H1 (cell line): Measurements from ENCODE around the gene CELF5. TPM values are rescaled to one million over a fixed set of nuclear protein-coding genes. Genes with fewer than 3 reads are reported as not detected.

Experiments
- ASH2L ChIP-seq: fragments of 200-600, 300-600 bp; sonication (generic); IDR thresholded peaks from one replicate; pipeline ENCODE4 v1.7.1; 2017; ENCODE audit warnings: low read length
- CREB1 ChIP-seq: IDR thresholded peaks from 2 replicates; pipeline ENCODE4 v1.6.1; 2012; ENCODE audit warnings: inconsistent platforms
- polyA plus RNA-seq, 7 experiments: library from polyadenylated mRNA; depleted of rRNA in 3 of 7; stranded (reverse) in 5 of 7; unstranded in 2 of 7; fragments of >200 nt in 5 of 7; fragments of 200-250 nt in 2 of 7; gene quantifications; 1 replicate in 5 of 7; 2 replicates in 1 of 7; 4 replicates in 1 of 7; pipeline versions ENCODE4 v1.2.1 to v1.2.3, GENCODE V29; 2011 to 2013; ENCODE audit warnings: missing spikeins in 2 of 7, mixed read lengths in 2 of 7
- total RNA-seq: library from RNA; stranded (reverse); fragmentation: NEBNext Ultra II Directional; extraction: Animal tissue kit (Norgen Biotek cat#: 25700); gene quantifications from 2 replicates; pipeline ENCODE4 v1.2.1, GENCODE V29; 2021
- TF ChIP-seq, protein P1 (sequence below): fragments of 300-600 bp; sonication (generic); IDR thresholded peaks from 2 replicates; pipeline ENCODE4 v1.7.1; 2012; ENCODE audit warnings: low read length, moderate library complexity, mild to moderate bottlenecking, inconsistent platforms; ENCODE audit not compliant: insufficient replicate concordance

The CELF5 gene
- total and polyA plus RNA-seq, 2 of the 8 experiments (the other 6 are each of a cell fraction or from before 2014, with no cell fraction given): 9.8 to 15.0 TPM

DNA sequence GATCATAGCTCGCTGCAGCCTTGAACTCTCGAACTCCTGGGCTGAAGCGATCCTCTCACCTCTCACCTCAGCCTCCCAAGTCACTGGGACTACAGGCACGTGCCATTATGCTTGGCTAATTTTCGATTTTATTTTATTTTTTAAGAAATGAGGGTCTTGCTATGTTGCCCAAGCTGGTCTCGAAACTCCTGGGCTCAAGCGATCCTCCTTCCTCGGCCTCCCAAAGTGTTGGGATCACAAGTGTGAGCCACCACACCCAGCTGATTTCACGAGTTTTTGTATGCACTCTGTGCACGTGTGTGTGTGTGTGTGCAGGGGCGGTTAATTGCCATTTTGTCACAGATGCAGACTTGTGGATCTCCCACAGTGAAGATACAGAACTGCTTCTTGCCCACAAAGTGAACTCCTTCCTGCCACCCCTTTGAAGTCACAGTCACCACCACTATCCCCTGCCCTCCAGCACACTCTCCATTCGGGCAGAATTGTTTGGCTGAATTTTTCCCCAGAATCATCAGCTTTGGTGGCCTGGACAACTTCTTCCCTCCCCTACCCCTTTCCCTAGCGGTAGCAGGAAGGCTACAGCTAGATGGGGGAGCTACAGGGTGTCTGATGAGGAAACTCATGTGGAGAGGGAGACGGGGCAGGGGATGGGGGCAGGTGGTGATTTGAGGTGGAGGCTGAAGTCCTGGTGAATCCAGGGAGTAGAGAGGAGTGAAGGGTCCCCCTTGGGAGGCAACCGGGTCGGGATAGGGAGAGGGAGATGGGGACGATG, 59.6 kb downstream of the CELF5 start (continued):
- TF ChIP-seq, protein P1, sequence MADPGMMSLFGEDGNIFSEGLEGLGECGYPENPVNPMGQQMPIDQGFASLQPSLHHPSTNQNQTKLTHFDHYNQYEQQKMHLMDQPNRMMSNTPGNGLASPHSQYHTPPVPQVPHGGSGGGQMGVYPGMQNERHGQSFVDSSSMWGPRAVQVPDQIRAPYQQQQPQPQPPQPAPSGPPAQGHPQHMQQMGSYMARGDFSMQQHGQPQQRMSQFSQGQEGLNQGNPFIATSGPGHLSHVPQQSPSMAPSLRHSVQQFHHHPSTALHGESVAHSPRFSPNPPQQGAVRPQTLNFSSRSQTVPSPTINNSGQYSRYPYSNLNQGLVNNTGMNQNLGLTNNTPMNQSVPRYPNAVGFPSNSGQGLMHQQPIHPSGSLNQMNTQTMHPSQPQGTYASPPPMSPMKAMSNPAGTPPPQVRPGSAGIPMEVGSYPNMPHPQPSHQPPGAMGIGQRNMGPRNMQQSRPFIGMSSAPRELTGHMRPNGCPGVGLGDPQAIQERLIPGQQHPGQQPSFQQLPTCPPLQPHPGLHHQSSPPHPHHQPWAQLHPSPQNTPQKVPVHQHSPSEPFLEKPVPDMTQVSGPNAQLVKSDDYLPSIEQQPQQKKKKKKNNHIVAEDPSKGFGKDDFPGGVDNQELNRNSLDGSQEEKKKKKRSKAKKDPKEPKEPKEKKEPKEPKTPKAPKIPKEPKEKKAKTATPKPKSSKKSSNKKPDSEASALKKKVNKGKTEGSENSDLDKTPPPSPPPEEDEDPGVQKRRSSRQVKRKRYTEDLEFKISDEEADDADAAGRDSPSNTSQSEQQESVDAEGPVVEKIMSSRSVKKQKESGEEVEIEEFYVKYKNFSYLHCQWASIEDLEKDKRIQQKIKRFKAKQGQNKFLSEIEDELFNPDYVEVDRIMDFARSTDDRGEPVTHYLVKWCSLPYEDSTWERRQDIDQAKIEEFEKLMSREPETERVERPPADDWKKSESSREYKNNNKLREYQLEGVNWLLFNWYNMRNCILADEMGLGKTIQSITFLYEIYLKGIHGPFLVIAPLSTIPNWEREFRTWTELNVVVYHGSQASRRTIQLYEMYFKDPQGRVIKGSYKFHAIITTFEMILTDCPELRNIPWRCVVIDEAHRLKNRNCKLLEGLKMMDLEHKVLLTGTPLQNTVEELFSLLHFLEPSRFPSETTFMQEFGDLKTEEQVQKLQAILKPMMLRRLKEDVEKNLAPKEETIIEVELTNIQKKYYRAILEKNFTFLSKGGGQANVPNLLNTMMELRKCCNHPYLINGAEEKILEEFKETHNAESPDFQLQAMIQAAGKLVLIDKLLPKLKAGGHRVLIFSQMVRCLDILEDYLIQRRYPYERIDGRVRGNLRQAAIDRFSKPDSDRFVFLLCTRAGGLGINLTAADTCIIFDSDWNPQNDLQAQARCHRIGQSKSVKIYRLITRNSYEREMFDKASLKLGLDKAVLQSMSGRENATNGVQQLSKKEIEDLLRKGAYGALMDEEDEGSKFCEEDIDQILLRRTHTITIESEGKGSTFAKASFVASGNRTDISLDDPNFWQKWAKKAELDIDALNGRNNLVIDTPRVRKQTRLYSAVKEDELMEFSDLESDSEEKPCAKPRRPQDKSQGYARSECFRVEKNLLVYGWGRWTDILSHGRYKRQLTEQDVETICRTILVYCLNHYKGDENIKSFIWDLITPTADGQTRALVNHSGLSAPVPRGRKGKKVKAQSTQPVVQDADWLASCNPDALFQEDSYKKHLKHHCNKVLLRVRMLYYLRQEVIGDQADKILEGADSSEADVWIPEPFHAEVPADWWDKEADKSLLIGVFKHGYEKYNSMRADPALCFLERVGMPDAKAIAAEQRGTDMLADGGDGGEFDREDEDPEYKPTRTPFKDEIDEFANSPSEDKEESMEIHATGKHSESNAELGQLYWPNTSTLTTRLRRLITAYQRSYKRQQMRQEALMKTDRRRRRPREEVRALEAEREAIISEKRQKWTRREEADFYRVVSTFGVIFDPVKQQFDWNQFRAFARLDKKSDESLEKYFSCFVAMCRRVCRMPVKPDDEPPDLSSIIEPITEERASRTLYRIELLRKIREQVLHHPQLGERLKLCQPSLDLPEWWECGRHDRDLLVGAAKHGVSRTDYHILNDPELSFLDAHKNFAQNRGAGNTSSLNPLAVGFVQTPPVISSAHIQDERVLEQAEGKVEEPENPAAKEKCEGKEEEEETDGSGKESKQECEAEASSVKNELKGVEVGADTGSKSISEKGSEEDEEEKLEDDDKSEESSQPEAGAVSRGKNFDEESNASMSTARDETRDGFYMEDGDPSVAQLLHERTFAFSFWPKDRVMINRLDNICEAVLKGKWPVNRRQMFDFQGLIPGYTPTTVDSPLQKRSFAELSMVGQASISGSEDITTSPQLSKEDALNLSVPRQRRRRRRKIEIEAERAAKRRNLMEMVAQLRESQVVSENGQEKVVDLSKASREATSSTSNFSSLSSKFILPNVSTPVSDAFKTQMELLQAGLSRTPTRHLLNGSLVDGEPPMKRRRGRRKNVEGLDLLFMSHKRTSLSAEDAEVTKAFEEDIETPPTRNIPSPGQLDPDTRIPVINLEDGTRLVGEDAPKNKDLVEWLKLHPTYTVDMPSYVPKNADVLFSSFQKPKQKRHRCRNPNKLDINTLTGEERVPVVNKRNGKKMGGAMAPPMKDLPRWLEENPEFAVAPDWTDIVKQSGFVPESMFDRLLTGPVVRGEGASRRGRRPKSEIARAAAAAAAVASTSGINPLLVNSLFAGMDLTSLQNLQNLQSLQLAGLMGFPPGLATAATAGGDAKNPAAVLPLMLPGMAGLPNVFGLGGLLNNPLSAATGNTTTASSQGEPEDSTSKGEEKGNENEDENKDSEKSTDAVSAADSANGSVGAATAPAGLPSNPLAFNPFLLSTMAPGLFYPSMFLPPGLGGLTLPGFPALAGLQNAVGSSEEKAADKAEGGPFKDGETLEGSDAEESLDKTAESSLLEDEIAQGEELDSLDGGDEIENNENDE: no peak
- TF ChIP-seq CREB1 (no peak), ASH2L (no peak)
